HCT116 (cell line): ENCODE results near the gene DOCK4. TPM values are rescaled to one million over a fixed set of nuclear protein-coding genes. Genes with fewer than 3 reads are reported as not detected.

ENCODE experiments used
- ATAC-seq: fragments of 200-7000 bp; cut with Tn5 transposase; 2 replicates; pipeline ENCODE4 v1.9.1; 2020; ENCODE audit warnings: mild to moderate bottlenecking, moderate library complexity
- BruUV-seq: library from RNA; stranded (reverse); fragments of 400-500 nt; replicated peaks from 2 replicates; lab custom pipeline; 2021; lab: Mats Ljungman, UMichigan
- CTCF ChIA-PET: fragments of 300-600 bp; sonication (Branson Sonifier 250); formaldehyde crosslinking; loops from one replicate; lab custom pipeline; 2021; ENCODE audit warnings: antibody characterized with exemption; lab: Charles Lee
- POLR2A ChIA-PET: fragments of 300-600, 350-600 bp; sonication (Branson Sonifier 250); formaldehyde crosslinking; loops from one replicate; lab custom pipeline; 2021; ENCODE audit warnings: antibody characterized with exemption; lab: Charles Lee
- RAD21 ChIA-PET, 2 experiments: fragments of 300-600 bp; sonication (Branson Sonifier 250); formaldehyde crosslinking; loops; one replicate each; lab custom pipeline; 2023; ENCODE audit warnings: low total read pairs in 2 of 2; ENCODE audit not compliant: uncharacterized antibody in 2 of 2, unreplicated experiment in 2 of 2, low non-redundant PET in 1 of 2; lab: Charles Lee
- DNase-seq: peaks from one replicate; pipeline ENCODE4 v3.0.0-alpha.2; 2010; ENCODE audit warnings: low read depth, low spot score
- H2AFZ ChIP-seq: fragments of 200-600 bp; shearing (Covaris generic), sonication (generic); 2 replicates; pipeline ENCODE4 v1.6.1; 2017; ENCODE audit warnings: low read depth, mixed run types, mixed read lengths, antibody characterized with exemption, low read length; ENCODE audit not compliant: poor library complexity, severe bottlenecking
- H3K27ac ChIP-seq: 2 replicates; pipeline ENCODE4 v1.5.1; 2012; ENCODE audit warnings: low read depth, low read length
- H3K27me3 ChIP-seq: fragments of 200-600 bp; sonication (generic); 2 replicates; pipeline ENCODE4 v1.6.1; 2016; ENCODE audit warnings: mixed run types, low read length, mixed read lengths; ENCODE audit not compliant: insufficient read depth
- H3K36me3 ChIP-seq, 2 experiments: fragments of 200-500 bp in 1 of 2; fragments of 200-600 bp in 1 of 2; sonication (Bioruptor generic) in 1 of 2; sonication (generic) in 1 of 2; 2 replicates each; pipeline versions ENCODE4 v1.5.1 to v1.6.1; 2014 to 2016; ENCODE audit warnings: low read length in 2 of 2, inconsistent platforms in 1 of 2, mixed read lengths in 1 of 2, mixed run types in 1 of 2; ENCODE audit not compliant: insufficient read depth in 2 of 2, control insufficient read depth in 1 of 2
- H3K4me1 ChIP-seq, 2 experiments: fragments of 200-600 bp in 1 of 2; sonication (generic) in 1 of 2; 2 replicates each; pipeline versions ENCODE4 v1.5.1 to v1.6.1; 2012 to 2017; ENCODE audit warnings: low read length in 2 of 2, inconsistent platforms in 1 of 2, mild to moderate bottlenecking in 1 of 2, mixed read lengths in 1 of 2, mixed run types in 1 of 2, moderate library complexity in 1 of 2; ENCODE audit not compliant: insufficient read depth in 2 of 2, control insufficient read depth in 1 of 2
- H3K4me2 ChIP-seq: fragments of 200-600 bp; sonication (generic); 2 replicates; pipeline ENCODE4 v1.6.1; 2017; ENCODE audit warnings: mixed run types, low read length, mixed read lengths
- H3K4me3 ChIP-seq, 2 experiments: fragments of 200-600 bp in 1 of 2; sonication (generic) in 1 of 2; replicated peaks in 1 of 2; 2 replicates each; pipeline ENCODE4 v1.5.1; 2011 to 2016; ENCODE audit warnings: low read length in 2 of 2, control low read depth in 1 of 2, low read depth in 1 of 2, mild to moderate bottlenecking in 1 of 2, mixed read lengths in 1 of 2, mixed run types in 1 of 2
- H3K79me2 ChIP-seq: fragments of 200-600 bp; sonication (generic); 2 replicates; pipeline ENCODE4 v1.6.1; 2017; ENCODE audit warnings: mild to moderate bottlenecking, mixed run types, low read length, moderate library complexity, mixed read lengths; ENCODE audit not compliant: insufficient read depth
- H3K9ac ChIP-seq: fragments of 200-600 bp; sonication (generic); 2 replicates; pipeline ENCODE4 v1.6.1; 2016; ENCODE audit warnings: low read length, mixed read lengths
- H3K9me2 ChIP-seq: fragments of 200-600 bp; sonication (generic), shearing (Covaris generic); 2 replicates; pipeline ENCODE4 v1.6.1; 2017; ENCODE audit warnings: mixed run types, mild to moderate bottlenecking, moderate library complexity; ENCODE audit not compliant: insufficient read depth
- H3K9me3 ChIP-seq, 2 experiments: fragments of 200-500 bp in 1 of 2; fragments of 200-600 bp in 1 of 2; sonication (Bioruptor generic) in 1 of 2; sonication (generic) in 1 of 2; 2 replicates each; pipeline ENCODE4 v1.6.1; 2014 to 2017; ENCODE audit warnings: low read length in 2 of 2, mixed read lengths in 2 of 2, inconsistent platforms in 1 of 2, low read depth in 1 of 2, mild to moderate bottlenecking in 1 of 2, mixed run types in 1 of 2, moderate library complexity in 1 of 2; ENCODE audit not compliant: control insufficient read depth in 1 of 2, insufficient read depth in 1 of 2
- H4K20me1 ChIP-seq: fragments of 200-600 bp; sonication (generic), shearing (Covaris generic); 2 replicates; pipeline ENCODE4 v1.6.1; 2017; ENCODE audit warnings: mixed run types, mild to moderate bottlenecking, moderate library complexity; ENCODE audit not compliant: insufficient read depth
- CBX3 ChIP-seq: IDR thresholded peaks from 2 replicates; pipeline ENCODE4 v1.6.1; 2012; ENCODE audit warnings: low read depth
- CEBPB ChIP-seq: IDR thresholded peaks from 2 replicates; pipeline ENCODE4 v1.6.1; 2012; ENCODE audit warnings: low read depth
- ELF1 ChIP-seq: IDR thresholded peaks from 2 replicates; pipeline ENCODE4 v1.6.1; 2012; ENCODE audit warnings: low read depth, borderline replicate concordance
- EZH2 ChIP-seq: fragments of 200-600 bp; sonication (generic); IDR thresholded peaks from 2 replicates; pipeline ENCODE4 v1.6.1; 2017; ENCODE audit warnings: antibody characterized with exemption, mixed run types
- EZH2phosphoT487 ChIP-seq: fragments of 200-600 bp; IDR thresholded peaks from 2 replicates; pipeline ENCODE4 v1.6.1; 2018; ENCODE audit warnings: antibody characterized with exemption, borderline replicate concordance
- POLR2AphosphoS5 ChIP-seq: IDR thresholded peaks from 2 replicates; pipeline ENCODE4 v1.6.1; 2011; ENCODE audit warnings: mild to moderate bottlenecking, low read depth, low read length, moderate library complexity
- RAD21 ChIP-seq: IDR thresholded peaks from 2 replicates; pipeline ENCODE4 v1.6.1; 2012; ENCODE audit warnings: low read depth, mild to moderate bottlenecking
- SIN3A ChIP-seq: IDR thresholded peaks from 2 replicates; pipeline ENCODE4 v1.6.1; 2012; ENCODE audit warnings: low read depth
- SP1 ChIP-seq: IDR thresholded peaks from 2 replicates; pipeline ENCODE4 v1.6.1; 2012; ENCODE audit warnings: low read depth
- SRF ChIP-seq: IDR thresholded peaks from 2 replicates; pipeline ENCODE4 v1.6.1; 2012; ENCODE audit warnings: low read depth
- TCF7L2 ChIP-seq: IDR thresholded peaks from 2 replicates; pipeline ENCODE4 v1.7.0; 2011; ENCODE audit warnings: borderline replicate concordance, inconsistent platforms; ENCODE audit not compliant: insufficient read depth, insufficient read length; ENCODE audit errors: extremely low read depth
- intact Hi-C: fragments of 100-400 bp; cut with micrococcal nuclease; formaldehyde crosslinking; loops from 2 replicates; pipeline ENCODE4 v1.10.0; 2022
- total RNA-seq: library from RNA; stranded (reverse); gene quantifications from one replicate; pipeline ENCODE4 v1.2.1, GENCODE V29; 2021; ENCODE audit not compliant: unreplicated experiment
- TF ChIP-seq, protein P1 (sequence below), 3 experiments: fragments of 200-600 bp in 1 of 3; sonication (generic) in 1 of 3; IDR thresholded peaks in 2 of 3; conservative IDR thresholded peaks in 1 of 3; 2 replicates each; pipeline ENCODE4 v1.5.1; 2012 to 2017; ENCODE audit warnings: low read depth in 2 of 3, low read length in 2 of 3, antibody characterized with exemption in 1 of 3, borderline replicate concordance in 1 of 3, control low read depth in 1 of 3, mild to moderate bottlenecking in 1 of 3, mixed read lengths in 1 of 3, mixed run types in 1 of 3, moderate library complexity in 1 of 3; ENCODE audit not compliant: insufficient read depth in 1 of 3
- TF ChIP-seq, protein P2 (sequence below): IDR thresholded peaks from 2 replicates; pipeline ENCODE4 v1.6.1; 2012
- TF ChIP-seq, protein P3 (sequence below): IDR thresholded peaks from 2 replicates; pipeline ENCODE4 v1.6.1; 2012; ENCODE audit warnings: low read depth

Gene DOCK4
- total RNA-seq, 1 experiment from 2014 or later = 2.2 TPM

DNA sequence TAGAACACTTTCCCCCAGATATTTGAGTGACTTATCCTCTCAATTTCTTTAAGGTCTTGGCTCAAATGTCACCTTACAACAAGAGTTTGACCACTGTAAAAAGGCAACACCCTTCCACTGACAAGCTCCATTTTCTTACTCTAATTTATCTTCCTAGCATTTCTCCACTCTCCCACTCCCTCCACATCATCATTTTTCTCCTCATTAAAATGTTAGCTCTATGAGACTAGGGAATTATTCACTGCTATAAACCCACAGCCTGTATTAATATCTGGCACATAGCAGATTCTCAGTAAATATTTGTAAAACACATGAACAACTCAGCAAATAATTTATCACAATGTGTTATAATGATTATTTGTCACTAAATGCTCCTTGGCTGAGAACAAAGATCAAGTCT, 161.0 kb downstream of the DOCK4 start:
- no peaks in the 10 kb centered on the region for H3K36me3 ChIP-seq
- TF ChIP-seq SIN3A (no peak), SP1 (no peak), SRF (no peak), TCF7L2 (no peak), POLR2AphosphoS5 (no peak), ELF1 (no peak), RAD21 (no peak), EZH2 (no peak), EZH2phosphoT487 (no peak), CEBPB (no peak), CBX3 (no peak)
- TF ChIP-seq, protein P1, sequence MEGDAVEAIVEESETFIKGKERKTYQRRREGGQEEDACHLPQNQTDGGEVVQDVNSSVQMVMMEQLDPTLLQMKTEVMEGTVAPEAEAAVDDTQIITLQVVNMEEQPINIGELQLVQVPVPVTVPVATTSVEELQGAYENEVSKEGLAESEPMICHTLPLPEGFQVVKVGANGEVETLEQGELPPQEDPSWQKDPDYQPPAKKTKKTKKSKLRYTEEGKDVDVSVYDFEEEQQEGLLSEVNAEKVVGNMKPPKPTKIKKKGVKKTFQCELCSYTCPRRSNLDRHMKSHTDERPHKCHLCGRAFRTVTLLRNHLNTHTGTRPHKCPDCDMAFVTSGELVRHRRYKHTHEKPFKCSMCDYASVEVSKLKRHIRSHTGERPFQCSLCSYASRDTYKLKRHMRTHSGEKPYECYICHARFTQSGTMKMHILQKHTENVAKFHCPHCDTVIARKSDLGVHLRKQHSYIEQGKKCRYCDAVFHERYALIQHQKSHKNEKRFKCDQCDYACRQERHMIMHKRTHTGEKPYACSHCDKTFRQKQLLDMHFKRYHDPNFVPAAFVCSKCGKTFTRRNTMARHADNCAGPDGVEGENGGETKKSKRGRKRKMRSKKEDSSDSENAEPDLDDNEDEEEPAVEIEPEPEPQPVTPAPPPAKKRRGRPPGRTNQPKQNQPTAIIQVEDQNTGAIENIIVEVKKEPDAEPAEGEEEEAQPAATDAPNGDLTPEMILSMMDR (IDR thresholded peaks at IDR 0.05 in 2 of 3, conservative IDR thresholded peaks at IDR 0.05 in 1 of 3; ENCODE audit: borderline replicate concordance in 1 of 3, insufficient read depth in 1 of 3, low read depth in 2 of 3, low read length in 2 of 3) = no peak
- TF ChIP-seq, protein P2, sequence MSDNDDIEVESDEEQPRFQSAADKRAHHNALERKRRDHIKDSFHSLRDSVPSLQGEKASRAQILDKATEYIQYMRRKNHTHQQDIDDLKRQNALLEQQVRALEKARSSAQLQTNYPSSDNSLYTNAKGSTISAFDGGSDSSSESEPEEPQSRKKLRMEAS = no peak
- TF ChIP-seq, protein P3, sequence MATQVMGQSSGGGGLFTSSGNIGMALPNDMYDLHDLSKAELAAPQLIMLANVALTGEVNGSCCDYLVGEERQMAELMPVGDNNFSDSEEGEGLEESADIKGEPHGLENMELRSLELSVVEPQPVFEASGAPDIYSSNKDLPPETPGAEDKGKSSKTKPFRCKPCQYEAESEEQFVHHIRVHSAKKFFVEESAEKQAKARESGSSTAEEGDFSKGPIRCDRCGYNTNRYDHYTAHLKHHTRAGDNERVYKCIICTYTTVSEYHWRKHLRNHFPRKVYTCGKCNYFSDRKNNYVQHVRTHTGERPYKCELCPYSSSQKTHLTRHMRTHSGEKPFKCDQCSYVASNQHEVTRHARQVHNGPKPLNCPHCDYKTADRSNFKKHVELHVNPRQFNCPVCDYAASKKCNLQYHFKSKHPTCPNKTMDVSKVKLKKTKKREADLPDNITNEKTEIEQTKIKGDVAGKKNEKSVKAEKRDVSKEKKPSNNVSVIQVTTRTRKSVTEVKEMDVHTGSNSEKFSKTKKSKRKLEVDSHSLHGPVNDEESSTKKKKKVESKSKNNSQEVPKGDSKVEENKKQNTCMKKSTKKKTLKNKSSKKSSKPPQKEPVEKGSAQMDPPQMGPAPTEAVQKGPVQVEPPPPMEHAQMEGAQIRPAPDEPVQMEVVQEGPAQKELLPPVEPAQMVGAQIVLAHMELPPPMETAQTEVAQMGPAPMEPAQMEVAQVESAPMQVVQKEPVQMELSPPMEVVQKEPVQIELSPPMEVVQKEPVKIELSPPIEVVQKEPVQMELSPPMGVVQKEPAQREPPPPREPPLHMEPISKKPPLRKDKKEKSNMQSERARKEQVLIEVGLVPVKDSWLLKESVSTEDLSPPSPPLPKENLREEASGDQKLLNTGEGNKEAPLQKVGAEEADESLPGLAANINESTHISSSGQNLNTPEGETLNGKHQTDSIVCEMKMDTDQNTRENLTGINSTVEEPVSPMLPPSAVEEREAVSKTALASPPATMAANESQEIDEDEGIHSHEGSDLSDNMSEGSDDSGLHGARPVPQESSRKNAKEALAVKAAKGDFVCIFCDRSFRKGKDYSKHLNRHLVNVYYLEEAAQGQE = no peak
- ChIA-PET RAD21 (no interaction called here), POLR2A (no interaction called here), CTCF (no interaction called here)
- H4K20me1 ChIP-seq = no peaks in the 10 kb centered on the region
- H3K9me2 ChIP-seq = no peaks in the 10 kb centered on the region
- no peak overlapping the region for H3K27ac ChIP-seq
- no peaks in the 10 kb centered on the region for H3K9me3 ChIP-seq
- no peaks in the 10 kb centered on the region for H3K4me1 ChIP-seq
- no peak for DNase-seq
- no peak overlapping the region for H2AFZ ChIP-seq
- H3K27me3 ChIP-seq = no peaks in the 10 kb centered on the region
- no peak overlapping the region for H3K9ac ChIP-seq
- intact Hi-C loops = no loop called here
- no TSS peak for BruUV-seq
- H3K79me2 ChIP-seq = no peaks in the 10 kb centered on the region
- H3K4me3 ChIP-seq = no peak overlapping the region
- no peak overlapping the region for H3K4me2 ChIP-seq
- ATAC-seq = no peak
